GM19468 (cell line): Measurements from ENCODE around the gene HNRNPH1.

Experiments used
- ATAC-seq: cut with Tn5 transposase; IDR thresholded peaks from one replicate; pipeline ENCODE4 v1.9.1; 2021; ENCODE audit warnings: mild to moderate bottlenecking, moderate library complexity, moderate number of reproducible peaks; ENCODE audit not compliant: unreplicated experiment; ENCODE audit errors: extremely low read depth

The HNRNPH1 gene

DNA sequence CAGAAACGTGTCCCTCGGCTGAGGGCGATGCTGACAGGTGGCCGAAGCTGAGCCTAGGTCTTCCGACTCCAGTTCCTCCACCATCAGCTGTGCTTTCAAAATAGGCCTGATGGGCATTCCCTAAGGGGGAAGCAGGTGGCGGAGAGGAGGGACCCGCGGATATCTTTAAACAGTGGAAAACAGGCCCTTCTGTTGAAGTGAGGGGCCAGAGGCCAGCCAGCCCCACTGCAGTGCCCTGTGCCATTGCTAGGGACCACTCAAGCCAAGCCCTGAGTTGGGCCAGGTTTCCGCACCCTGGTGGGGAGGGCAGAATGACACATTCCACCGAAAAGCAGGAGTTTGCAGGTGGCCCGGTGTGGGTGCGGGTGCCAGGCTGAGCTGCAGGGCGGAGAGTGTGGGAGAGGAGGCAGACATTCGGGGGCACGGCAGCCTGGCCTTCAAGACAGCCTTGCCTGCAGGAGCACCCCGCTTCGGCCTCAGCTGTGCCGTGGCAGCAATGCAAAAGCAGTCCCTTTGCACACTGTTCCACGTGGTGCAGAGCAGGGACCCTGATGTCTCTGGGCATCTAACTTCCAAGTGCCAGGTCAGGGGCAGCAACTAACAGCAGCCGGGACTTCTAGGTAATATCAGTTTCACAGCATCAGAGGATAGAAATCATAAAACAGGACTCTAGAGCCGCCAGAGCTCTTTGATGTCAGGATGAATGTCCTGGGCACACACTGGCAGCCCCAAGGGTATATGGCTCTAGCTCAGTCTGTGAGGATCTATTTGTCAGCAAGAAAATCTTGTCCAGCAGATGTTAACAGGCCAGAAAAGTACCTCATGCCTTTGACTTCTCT is 17.2 kb downstream of the HNRNPH1 start:
- ATAC-seq, result no peak

DNA sequence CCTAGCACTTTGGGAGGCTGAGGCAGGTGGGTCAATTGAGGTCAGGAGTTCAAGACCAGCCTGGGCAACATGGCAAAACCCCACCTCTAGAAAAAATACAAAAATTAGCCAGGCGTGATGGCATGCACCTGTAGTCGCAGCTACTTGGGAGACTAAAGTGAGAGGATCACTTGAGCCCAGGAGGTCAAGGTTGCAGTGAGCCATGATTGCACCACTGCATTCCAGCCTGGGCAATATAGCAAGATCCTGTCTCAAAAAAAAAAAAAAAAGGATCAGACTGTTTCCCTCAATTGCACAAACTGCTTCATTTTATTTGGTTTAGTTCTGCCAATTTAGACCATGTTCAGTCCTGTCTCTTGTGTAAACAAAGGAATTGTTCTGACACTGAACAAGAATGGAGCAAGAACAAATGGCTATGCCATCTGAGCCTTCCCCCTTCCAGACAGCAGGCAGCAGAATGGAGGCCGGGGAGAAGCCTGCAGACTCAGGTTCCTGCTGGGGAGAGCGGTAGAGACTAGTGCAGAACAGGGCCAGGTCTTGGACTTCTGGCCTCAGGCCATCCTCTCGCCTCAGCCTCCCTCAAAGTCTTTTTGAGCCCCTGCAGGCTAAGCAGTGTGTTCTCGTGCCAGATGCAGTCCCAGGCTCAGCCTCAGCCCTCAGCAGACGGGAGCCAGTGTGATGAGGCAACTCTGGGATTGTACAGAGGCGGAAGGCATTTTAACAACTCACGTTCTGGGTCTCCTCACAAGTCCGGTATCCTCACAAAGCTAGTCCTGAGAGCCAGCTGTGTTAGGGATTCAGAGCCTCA is 18.2 kb downstream of the HNRNPH1 start:
- no peak for ATAC-seq

DNA sequence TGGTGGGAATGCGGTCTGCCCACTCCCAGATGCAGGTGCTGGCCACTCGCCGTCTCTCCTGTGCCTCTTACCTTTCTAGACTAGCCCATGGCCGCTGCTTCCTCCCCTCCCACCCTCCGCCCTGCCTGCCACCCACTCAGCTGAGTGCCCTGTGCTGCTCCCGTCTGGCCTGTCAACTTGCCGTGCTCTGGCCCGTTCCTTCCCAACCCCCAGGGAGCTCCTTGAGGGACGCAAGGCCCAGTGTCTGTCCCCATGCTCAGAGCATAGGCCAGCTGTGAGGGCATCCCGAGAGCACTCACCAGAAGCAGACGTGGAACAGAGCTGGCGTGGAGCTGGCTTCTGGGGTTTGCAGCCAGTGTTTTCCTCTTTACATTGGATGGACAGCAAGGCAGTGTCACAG is 20.2 kb downstream of the HNRNPH1 start:
- ATAC-seq, result no peak

DNA sequence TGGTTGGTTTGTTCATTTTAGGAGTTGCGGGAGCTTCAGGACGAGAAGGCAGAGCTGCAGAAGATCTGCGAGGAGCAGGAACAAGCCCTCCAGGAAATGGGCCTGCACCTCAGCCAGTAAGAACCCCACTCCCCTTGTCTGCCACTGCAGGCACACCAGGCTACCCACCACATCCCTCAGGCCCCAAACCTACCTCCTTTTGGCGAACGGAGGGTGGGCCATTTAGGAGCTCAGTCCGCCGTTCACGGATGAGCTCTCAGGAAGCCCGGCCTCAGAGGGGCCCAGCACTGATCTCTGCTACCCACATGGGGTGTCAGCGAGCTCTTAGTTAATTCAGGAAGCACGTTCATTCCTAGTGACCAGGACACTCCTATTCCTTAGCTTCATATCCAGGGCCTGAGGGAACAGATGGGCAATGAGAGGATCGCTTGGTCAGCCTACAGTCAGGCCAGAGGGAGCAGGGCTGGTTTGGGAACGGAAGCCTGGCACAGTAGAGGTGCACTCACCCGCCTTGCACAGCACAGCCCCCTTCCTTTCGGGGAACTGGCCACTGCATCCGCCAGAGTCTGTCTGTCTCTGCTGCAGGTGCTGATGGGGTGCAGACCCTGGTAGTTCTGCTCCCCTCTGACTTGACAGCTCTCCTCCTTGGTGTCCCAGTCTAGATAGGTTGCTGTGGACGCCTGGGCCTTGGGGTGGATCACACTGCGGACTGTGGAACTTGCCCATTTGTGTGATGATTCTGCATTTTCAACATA is 21.4 kb downstream of the HNRNPH1 start:
- ATAC-seq, result no peak

DNA sequence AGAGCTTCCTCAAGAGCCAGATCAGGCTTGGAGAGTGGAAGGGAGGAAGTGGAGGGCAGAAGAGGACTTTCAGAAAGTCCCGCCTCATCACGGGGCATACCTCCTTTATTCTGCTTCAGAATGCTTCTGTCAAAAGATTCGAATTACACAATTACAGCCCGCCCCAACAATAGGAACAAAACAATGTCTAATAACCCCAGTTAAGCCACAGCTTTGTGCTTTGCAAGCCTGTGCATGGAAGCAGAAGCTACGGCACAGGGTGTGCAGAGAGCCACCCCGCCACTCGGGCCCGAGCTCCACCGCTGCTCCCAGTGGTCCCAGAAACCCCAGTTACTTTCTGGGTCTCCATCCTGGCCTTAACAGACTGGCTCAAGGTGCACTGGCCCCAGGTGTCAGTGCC is 23.5 kb downstream of the HNRNPH1 start:
- ATAC-seq, result no peak

DNA sequence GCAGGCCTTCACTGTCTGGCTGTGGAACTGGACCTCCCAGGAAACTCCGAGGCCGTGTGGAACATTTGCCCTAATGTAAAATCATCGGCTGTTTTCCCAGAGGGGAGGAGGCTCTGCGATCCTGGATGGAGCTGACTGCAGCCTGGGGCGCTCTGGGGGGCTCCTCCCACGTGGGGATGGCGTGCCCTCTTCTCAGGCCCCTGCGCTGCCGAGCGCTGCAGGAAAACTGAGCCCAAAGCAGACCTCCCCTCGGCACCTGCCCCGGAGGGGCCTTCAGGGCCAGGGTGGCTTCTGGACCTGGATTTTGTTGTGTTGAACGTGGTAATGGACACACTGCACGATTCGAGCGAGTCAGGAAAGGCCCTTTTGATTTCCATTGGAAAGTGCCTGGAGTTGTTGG is 23.9 kb downstream of the HNRNPH1 start:
- ATAC-seq, result no peak

DNA sequence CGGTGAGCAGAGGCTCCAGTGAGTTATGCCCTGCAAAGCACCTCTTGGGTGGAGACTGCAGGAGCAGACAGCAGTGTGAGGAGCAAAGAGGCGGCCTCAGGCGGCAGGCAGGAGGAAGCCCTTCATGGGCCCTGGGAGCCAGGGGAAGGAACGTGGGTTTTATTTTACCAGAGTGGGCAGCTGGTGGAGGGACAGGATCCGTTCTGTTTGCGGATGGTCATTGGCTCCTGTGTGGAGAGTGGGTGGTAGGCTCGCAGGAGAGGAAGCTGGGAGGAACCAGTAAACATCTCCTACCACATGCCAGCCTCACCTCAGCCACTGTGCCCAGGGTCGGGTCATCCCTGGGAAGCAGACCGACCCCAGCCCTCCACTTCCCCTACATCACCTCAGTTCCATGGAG is 24.4 kb downstream of the HNRNPH1 start:
- no peak for ATAC-seq

DNA sequence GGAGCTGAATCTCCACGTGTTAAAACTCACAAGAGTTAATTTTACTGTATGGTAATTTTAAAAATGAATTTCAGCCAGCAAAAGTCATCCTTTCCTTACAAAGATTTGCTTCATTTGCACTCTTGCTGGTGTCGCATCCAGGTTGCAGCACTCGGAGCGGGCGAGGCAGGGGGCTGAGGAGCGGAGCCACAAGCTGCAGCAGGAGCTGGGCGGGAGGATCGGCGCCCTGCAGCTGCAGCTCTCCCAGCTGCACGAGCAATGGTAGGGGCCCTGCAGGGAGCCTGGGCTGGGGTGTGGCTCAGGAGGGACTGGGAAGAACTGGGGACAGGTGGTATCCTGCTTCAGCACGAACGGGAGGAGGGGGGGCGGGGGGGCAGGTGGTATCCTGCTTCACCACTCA is 27.1 kb downstream of the HNRNPH1 start:
- no peak for ATAC-seq

DNA sequence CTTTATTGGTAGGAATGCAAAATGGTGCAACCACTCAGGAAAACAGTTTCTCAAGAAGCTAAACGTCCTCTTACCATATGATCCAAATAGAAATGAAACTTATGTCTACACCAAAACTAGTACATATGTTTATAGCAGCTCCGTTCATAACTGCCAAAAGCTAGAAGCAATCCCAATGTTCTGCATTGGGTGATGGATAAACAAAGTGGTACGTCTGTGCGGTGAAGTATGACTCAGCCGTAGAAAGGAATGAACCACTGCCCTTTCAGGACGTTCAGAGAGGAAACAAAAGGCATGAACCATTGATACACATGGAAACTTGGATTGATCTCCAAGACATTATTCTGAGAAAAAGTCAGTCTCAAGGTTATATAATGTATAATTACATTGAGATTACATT is 27.6 kb downstream of the HNRNPH1 start:
- ATAC-seq, result no peak

DNA sequence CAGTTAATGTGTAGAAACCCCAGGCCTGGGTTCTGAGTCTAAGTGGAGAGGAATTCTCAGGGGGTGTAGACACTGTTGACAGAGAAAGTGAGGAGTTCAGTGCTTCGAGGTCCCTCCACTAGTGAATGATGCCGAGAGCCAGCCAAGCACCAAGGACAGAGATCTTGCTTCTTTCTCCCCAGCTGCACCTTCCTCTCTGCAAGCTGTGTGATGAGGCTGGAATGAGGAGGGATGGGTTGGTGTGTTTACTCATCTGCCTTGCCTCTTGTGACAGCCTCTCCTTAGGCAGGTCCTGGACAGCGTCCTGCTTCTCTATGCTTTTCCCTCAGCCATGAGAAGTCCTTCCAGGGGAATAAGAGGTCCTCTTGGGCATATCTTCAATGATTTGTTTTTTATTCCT is 35.3 kb downstream of the HNRNPH1 start:
- ATAC-seq, result no peak

DNA sequence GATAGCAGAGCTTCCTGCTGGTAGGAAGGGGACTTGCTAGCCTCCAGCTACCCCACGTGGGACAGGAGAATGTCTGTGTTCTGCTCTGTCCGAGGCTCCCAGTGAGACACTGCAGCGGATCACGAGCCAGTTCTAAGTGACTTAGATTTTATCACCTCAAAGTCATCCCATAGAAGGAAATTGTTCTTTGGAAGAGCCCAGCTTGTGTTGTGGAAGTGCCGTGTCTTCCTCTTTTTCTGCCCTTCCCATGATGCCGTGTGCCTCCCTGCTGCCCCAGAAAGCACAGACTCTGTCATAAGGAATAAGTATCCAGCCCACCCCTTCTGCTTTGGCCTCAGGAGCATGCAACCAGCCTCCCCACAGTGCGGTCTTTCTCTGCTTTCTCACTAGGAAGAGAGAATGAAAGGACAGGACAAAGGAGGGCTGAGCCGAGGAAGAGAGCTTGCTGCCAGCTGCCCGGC is 37.5 kb downstream of the HNRNPH1 start:
- no peak for ATAC-seq

DNA sequence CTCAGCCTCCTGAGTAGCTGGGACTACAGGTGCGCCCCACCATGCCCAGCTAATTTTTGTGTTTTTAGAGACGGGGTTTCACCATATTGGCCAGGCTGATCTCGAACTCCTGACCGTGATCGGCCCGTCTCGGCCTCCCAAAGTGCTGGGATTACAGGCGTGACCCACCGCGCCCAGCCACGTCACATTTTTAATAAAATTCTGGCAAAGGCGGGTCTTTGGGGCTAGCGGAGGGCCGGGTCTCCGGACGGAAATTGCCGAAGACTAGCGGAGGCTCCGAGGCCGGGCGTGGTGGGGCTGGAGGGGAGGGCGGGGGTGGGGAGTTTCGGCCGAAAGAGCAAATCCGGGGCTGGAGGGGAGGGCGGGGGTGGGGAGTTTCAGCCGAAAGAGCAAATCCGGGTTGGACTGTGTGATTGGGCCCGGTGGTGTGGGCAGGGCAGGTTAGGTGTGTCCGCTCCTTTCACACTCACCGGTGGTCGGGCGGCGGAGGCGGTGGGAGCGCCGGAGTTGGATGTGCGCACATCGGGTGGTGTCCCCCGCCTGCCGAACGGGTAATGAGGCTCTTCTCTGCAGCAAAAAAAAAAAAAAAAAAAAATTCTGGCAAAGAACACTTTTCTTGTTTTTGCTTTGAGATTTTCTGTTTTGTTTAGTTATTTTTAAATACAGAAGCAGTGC is 46.0 kb downstream of the HNRNPH1 start:
- no peak for ATAC-seq

DNA sequence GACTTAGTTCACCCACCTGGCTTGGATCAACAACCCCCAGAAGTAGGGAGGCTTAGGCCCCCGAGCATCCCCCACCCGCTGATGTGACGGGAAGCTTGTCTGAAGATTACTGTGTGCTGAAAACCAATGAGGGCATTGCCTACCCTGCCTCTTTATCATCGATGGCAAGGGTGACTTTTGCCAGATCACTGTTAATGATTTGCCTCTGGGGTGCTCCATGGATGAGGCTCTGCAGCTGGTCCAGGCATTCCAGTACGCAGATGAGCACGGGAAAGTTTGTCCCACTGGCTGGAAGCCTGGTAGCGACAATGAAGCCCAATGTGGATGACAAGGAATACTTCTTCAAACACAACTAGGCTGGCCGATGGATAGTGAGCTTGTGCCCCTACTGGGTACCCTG is 51.1 kb downstream of the HNRNPH1 start:
- ATAC-seq, result no peak

DNA sequence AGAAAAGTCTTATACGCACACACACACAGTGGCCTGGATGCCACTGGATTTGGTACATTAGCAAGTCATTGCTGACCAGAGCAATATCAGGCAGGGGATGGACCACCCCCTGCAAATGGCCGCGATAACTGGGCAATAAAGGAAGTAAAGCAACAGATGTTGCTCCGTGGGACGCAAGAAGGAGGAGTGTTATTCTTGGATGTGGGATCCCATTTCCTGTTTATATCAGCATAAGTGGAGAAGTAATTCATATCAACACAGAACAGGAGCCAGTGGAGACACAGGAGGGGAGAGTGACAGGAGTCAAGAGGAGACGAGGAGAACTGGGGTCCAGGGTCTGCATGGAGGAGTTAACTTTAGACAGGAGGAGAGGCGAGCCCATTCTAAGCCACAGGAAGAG is 54.8 kb downstream of the HNRNPH1 start:
- no peak for ATAC-seq

DNA sequence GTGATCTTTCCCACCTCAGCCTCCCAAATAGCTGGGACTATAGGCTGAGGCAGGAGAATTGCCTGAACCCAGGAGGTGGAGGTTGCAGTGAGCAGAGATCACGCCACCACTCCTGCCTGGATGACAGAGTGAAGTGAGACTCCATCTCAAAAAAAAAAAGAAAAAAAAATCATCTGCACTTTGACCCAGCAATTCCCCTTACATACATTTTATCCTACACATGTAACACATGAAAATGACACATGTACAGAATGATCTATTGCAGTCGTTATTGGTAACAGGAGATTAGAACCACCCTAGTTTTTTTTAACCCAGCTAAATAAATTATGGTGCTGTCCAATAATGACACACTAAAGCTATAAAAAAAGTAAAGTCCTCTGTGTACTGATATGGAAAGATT is 58.9 kb downstream of the HNRNPH1 start:
- ATAC-seq, result no peak
